K562 (cell line): ENCODE measurements around the gene GARNL3. TPM values are rescaled to one million over a fixed set of nuclear protein-coding genes. Genes with fewer than 3 reads are reported as not detected.

ENCODE experiments used
- BCOR ChIP-seq: fragments of 450-650 bp; IDR thresholded peaks from 2 replicates; pipeline ENCODE4 v1.6.1; 2016
- CBX8 ChIP-seq: fragments of 200-600 bp; sonication (generic); IDR thresholded peaks from 2 replicates; pipeline ENCODE4 v1.6.1; 2012; ENCODE audit warnings: borderline replicate concordance, mixed run types, low read depth, mild to moderate bottlenecking, moderate library complexity, mixed read lengths, low read length, control low read depth, inconsistent platforms; ENCODE audit not compliant: poor library complexity, severe bottlenecking; ENCODE audit errors: extremely low read depth
- CREB1 ChIP-seq, 2 experiments: sonication (generic) in 1 of 2; formaldehyde crosslinking in 1 of 2; IDR thresholded peaks; 2 replicates each; pipeline versions ENCODE4 v1.6.1 to v1.8.0; 2012 to 2022; ENCODE audit warnings: inconsistent platforms in 1 of 2, mild to moderate bottlenecking in 1 of 2, missing genetic modification reagents in 1 of 2, moderate library complexity in 1 of 2
- CREBBP ChIP-seq: IDR thresholded peaks from one replicate; pipeline ENCODE4 v1.6.1; 2012; ENCODE audit warnings: low read depth, mild to moderate bottlenecking, control low read depth, inconsistent platforms, low read length
- LEF1 ChIP-seq: fragments of 450-650 bp; IDR thresholded peaks from 2 replicates; pipeline ENCODE4 v1.6.1; 2016; ENCODE audit warnings: mild to moderate bottlenecking
- MEF2A ChIP-seq: IDR thresholded peaks from 2 replicates; pipeline ENCODE4 v1.6.1; 2011; ENCODE audit warnings: low read depth, mild to moderate bottlenecking, low read length, moderate library complexity; ENCODE audit not compliant: control insufficient read depth
- NCOA4 ChIP-seq: fragments of 450-650 bp; IDR thresholded peaks from 2 replicates; pipeline ENCODE4 v1.6.1; 2018; ENCODE audit warnings: mild to moderate bottlenecking; ENCODE audit not compliant: partially characterized antibody
- PCBP1 ChIP-seq: fragments of 200-400 bp; formaldehyde crosslinking; IDR thresholded peaks from 2 replicates; pipeline ENCODE4 v1.6.1; 2018; ENCODE audit warnings: mild to moderate bottlenecking, low read depth, low read length; ENCODE audit not compliant: poor library complexity, severe bottlenecking
- RBM14 ChIP-seq: fragments of 200-400 bp; formaldehyde crosslinking; IDR thresholded peaks from 2 replicates; pipeline ENCODE4 v1.6.1; 2018; ENCODE audit warnings: low read depth, mild to moderate bottlenecking, low read length, moderate library complexity, borderline replicate concordance; ENCODE audit not compliant: insufficient read depth
- RFX7 ChIP-seq: fragments of 250-450 bp; sonication (Bioruptor Pico); IDR thresholded peaks from 2 replicates; pipeline ENCODE4 v1.5.1; 2021; ENCODE audit warnings: mild to moderate bottlenecking
- TFAM ChIP-seq: fragments of 250-450 bp; sonication (Bioruptor Pico); conservative IDR thresholded peaks from 2 replicates; pipeline ENCODE4 v1.5.0; 2021; ENCODE audit warnings: mild to moderate bottlenecking, moderate library complexity
- ZBTB1 ChIP-seq: sonication (generic); formaldehyde crosslinking; IDR thresholded peaks from 2 replicates; pipeline ENCODE4 v1.8.1; 2023; ENCODE audit warnings: missing genetic modification reagents, low read depth, mild to moderate bottlenecking, borderline replicate concordance
- ZKSCAN8 ChIP-seq: fragments of 200-800 bp; sonication (Bioruptor generic); IDR thresholded peaks from 2 replicates; pipeline ENCODE4 v1.6.1; 2016; ENCODE audit warnings: missing genetic modification characterization, missing compliant biosample characterization
- ZNF24 ChIP-seq: fragments of 450-650 bp; IDR thresholded peaks from 2 replicates; pipeline ENCODE4 v1.6.1; 2016
- polyA plus RNA-seq, 8 experiments: library from polyadenylated mRNA; depleted of rRNA in 4 of 8; stranded (reverse) in 5 of 8; unstranded in 3 of 8; fragments of >200 nt; fragmentation: Nextera tagmentation in 2 of 8; fragmentation: Illumina TruSeq in 1 of 8; extraction: Ambion mirVana in 2 of 8; extraction: Trizol in 1 of 8; gene quantifications; 2 replicates each; pipeline versions ENCODE4 v1.2.1 to v1.2.3, GENCODE V29; 2011 to 2014; ENCODE audit warnings: inconsistent platforms in 1 of 8, missing spikeins in 1 of 8
- total RNA-seq, 7 experiments: library from RNA; depleted of rRNA in 6 of 7; stranded (reverse); fragments of >200 nt in 6 of 7; fragmentation: Illumina TruSeq in 2 of 7; extraction: Trizol in 2 of 7; gene quantifications; 2 replicates each; pipeline versions ENCODE4 v1.2.1 to v1.2.3, GENCODE V29; 2011 to 2021; ENCODE audit warnings: low replicate concordance in 1 of 7
- TF ChIP-seq, protein P1 (sequence below): sonication (generic); formaldehyde crosslinking; IDR thresholded peaks from 2 replicates; pipeline ENCODE4 v1.8.0; 2022; ENCODE audit warnings: missing genetic modification reagents, mild to moderate bottlenecking, borderline replicate concordance
- TF ChIP-seq, protein P2 (sequence below): fragments of 250-450 bp; sonication (Bioruptor Pico); IDR thresholded peaks from 2 replicates; pipeline ENCODE4 v1.5.0; 2020; ENCODE audit warnings: mild to moderate bottlenecking, borderline replicate concordance

Gene GARNL3
- total and polyA plus RNA-seq, 9 of the 15 experiments (the other 6 are each of a cell fraction or from before 2014, with no cell fraction given): 0.35 to 2.7 (median 1.6) TPM

DNA sequence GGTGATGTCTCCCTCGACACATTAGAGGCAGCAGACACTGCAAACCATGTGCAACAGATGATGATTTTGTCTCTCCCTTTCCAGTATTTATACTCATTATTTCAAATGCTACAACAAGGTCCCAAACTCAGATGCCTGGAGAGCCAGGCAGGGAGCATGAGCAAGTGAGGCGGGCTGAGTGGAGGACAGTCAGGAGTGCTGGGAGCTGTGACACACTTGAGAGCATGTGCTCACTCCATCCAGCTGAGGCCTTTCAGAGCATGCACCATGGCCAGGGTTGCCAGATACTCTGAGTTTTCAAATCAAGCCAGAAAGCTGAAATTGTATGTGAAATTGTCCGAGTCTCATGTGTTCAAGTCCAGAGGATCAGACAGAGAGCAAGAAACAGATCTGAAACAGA lies 76.6 kb downstream of the GARNL3 start (continued):
- no peak for TF ChIP-seq ZKSCAN8 (CRISPR knock-in tag)
- TF ChIP-seq RFX7: no peak
- TF ChIP-seq, protein P1, sequence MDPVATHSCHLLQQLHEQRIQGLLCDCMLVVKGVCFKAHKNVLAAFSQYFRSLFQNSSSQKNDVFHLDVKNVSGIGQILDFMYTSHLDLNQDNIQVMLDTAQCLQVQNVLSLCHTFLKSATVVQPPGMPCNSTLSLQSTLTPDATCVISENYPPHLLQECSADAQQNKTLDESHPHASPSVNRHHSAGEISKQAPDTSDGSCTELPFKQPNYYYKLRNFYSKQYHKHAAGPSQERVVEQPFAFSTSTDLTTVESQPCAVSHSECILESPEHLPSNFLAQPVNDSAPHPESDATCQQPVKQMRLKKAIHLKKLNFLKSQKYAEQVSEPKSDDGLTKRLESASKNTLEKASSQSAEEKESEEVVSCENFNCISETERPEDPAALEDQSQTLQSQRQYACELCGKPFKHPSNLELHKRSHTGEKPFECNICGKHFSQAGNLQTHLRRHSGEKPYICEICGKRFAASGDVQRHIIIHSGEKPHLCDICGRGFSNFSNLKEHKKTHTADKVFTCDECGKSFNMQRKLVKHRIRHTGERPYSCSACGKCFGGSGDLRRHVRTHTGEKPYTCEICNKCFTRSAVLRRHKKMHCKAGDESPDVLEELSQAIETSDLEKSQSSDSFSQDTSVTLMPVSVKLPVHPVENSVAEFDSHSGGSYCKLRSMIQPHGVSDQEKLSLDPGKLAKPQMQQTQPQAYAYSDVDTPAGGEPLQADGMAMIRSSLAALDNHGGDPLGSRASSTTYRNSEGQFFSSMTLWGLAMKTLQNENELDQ: no peak
- no peak for TF ChIP-seq CBX8
- TF ChIP-seq, protein P2, sequence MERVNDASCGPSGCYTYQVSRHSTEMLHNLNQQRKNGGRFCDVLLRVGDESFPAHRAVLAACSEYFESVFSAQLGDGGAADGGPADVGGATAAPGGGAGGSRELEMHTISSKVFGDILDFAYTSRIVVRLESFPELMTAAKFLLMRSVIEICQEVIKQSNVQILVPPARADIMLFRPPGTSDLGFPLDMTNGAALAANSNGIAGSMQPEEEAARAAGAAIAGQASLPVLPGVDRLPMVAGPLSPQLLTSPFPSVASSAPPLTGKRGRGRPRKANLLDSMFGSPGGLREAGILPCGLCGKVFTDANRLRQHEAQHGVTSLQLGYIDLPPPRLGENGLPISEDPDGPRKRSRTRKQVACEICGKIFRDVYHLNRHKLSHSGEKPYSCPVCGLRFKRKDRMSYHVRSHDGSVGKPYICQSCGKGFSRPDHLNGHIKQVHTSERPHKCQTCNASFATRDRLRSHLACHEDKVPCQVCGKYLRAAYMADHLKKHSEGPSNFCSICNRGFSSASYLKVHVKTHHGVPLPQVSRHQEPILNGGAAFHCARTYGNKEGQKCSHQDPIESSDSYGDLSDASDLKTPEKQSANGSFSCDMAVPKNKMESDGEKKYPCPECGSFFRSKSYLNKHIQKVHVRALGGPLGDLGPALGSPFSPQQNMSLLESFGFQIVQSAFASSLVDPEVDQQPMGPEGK (CRISPR knock-in tag): no peak
- TF ChIP-seq ZNF24: no peak
- no peak for TF ChIP-seq LEF1
- TF ChIP-seq NCOA4: no peak
- no peak for TF ChIP-seq PCBP1
- TF ChIP-seq CREBBP: no peak
- no peak for TF ChIP-seq ZBTB1 (CRISPR knock-in tag)
- no peak for TF ChIP-seq CREB1 (IDR thresholded peaks at IDR 0.05)
- no peak for TF ChIP-seq CREB1 (CRISPR knock-in tag; IDR thresholded peaks at IDR 0.05)
- TF ChIP-seq BCOR: no peak
- TF ChIP-seq MEF2A: no peak
- TF ChIP-seq TFAM: no peak
- TF ChIP-seq RBM14: no peak
- TF ChIP-seq, all 486 proteins: peak for 0
